Esophagus squamous epithelium (tissue), 4 donors: Measurements from ENCODE around the gene SLC16A9.

Source experiments
- CTCF ChIP-seq, 6 experiments: fragments of 450-650 bp in 4 of 6; fragments of 200-600 bp in 2 of 6; sonication (generic) in 2 of 6; IDR thresholded peaks; one replicate each; pipeline ENCODE4 v1.5.1; 2016 to 2019; ENCODE audit warnings: antibody characterized with exemption in 6 of 6, mild to moderate bottlenecking in 4 of 6, moderate library complexity in 4 of 6
- POLR2A ChIP-seq, 4 donors: fragments of 450-650 bp; IDR thresholded peaks; one replicate each; pipeline ENCODE4 v1.6.1; 2017; ENCODE audit warnings: antibody characterized with exemption in 4 of 4, mild to moderate bottlenecking in 4 of 4, moderate library complexity in 3 of 4

- TF ChIP-seq CTCF (IDR thresholded peaks at IDR 0.05) (no peak), POLR2A (IDR thresholded peaks at IDR 0.05) (no peak)
Observed at GRCh38 chr10:59624136-59624535, 85.5 kb downstream of the SLC16A9 start.
